Kasumi-1 (cell line): ENCODE measurements around the gene KHK.
A peak's percentile ranks its signal among the peaks of the same experiment; 100 is the strongest.
"Not testable (repeated sequence)": the region's sequence is repeated elsewhere in the genome, so short reads cannot be mapped to it uniquely, and the experiment has no call there.

Source experiments
- DNase-seq, 2 experiments: peaks; one replicate each; lab custom pipeline; 2025; lab: John Stamatoyannopoulos, UW

KHK gene

GRCh38 chr2:27095745-27096651 is 9.4 kb downstream of the KHK start:
- DNase-seq = peak; percentile 57 to 73

DNA sequence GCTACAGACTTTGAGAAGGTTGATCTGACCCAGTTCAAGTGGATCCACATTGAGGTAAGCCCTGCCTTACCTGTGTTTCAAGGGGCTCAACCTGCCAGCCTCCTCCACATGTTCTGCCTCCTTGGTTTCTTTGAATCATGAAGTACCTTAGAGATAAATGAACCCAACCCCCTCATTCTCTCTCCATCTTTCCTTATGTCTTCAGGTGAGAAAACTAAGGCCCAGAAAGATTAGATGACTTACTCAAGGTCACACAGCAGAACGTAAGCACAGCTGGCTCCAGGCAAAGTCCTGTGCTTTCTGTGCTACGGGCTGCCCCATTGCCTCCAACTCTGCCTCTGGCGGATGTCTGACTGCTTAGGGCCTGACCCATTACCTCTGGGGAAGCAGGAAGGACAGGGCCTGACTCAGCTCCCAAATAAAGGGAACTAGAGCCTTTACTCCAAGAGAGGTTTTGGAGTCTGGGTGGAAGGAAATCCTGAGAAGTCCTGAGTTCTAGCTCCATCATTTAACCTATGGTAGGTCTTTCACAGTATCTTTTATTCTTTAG is 10.3 kb downstream of the KHK start:
- no peak for DNase-seq

GRCh38 chr2:27097341-27097740 is 10.8 kb downstream of the KHK start:
- no peak for DNase-seq

DNA sequence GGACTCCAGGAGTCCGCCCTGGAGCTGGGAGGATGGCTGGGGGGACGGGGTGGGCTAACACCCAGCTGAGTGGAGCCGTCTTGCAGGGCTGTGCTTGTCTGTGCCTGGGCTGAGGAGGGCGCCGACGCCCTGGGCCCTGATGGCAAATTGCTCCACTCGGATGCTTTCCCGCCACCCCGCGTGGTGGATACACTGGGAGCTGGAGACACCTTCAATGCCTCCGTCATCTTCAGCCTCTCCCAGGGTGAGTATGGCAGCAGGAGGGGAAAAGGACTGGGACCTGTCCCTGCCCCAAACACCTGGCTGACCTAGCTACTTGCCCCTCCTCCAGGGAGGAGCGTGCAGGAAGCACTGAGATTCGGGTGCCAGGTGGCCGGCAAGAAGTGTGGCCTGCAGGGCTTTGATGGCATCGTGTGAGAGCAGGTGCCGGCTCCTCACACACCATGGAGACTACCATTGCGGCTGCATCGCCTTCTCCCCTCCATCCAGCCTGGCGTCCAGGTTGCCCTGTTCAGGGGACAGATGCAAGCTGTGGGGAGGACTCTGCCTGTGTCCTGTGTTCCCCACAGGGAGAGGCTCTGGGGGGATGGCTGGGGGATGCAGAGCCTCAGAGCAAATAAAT is 12.9 kb downstream of the KHK start:
- DNase-seq = no peak

GRCh38 chr2:27100036-27100435 is 13.5 kb downstream of the KHK start:
- DNase-seq = no peak

GRCh38 chr2:27102329-27102728 is 15.8 kb downstream of the KHK start:
- DNase-seq = no peak

DNA sequence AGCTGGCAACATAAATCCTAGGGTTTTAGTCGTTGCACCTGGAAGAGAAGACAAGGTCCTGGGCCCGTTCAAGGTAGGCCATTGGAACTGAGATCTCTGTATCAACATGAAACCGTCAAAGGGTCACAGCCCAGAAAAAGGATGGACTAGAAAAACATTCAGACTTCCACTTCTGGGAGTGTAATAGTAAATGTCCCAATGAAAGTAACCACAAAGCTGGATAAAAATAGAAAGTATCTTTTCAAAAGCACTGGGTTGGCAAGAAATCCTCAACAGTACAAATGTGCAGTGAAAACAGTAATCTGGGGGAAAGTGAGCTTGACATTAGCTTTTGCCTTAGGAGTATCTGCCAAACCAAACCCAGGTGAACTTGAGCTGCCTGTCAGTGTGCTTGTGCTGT is 19.4 kb downstream of the KHK start:
- no peak for DNase-seq

DNA sequence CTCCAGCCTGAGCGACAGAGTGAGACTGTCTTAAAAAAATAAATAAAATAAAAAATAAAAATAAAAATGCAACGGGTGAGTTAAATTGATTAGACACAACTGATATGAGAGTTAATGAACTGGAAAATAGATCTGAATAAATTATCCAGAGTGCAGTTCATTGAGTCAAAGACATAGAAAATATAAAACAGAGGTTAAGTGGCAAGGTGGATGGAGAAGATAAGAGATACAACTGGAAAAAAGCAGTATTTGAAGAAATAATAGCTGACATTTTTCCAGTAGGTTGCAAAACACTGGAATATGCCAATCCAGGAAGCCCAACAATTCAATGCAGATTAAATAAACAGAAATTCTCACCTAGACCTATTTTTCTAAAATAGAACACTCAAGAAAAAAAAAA is 21.6 kb downstream of the KHK start:
- no peak for DNase-seq

- DNase-seq = no peak
These were observed 22.5 kb downstream of the KHK start for GRCh38 chr2:27109083-27109482.

GRCh38 chr2:27110603-27111352 is 24.2 kb downstream of the KHK start:
- DNase-seq = not testable (repeated sequence)

GRCh38 chr2:27111392-27112078 is 25.0 kb downstream of the KHK start:
- not testable (repeated sequence) for DNase-seq

- DNase-seq = no peak
These were observed 28.9 kb downstream of the KHK start for GRCh38 chr2:27115519-27115918.

DNA sequence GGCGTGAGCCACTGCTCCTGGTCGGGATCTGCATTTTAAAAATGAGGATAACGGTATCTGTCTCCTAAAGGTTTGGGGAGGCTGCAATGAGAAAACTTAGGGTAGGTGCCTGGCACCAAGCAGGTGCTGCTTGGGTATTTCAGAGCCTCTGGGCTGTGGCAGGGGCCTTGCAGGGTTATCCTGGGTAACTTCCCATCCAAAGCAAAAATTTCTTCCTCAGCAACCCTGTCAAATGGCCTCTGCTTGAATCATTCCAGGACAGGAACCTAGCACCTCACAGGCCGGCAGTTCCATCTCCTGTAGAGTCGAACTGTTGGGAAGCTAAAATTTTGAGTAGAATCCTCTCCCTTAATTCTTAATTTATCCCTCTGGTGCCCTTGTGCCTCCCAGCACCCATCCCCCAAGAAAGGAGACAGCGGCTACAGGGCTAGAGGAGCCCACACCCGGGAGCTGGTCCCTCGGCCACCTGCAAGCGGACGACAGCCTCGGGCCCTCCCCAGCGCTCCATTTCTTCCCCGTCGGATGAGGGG is 31.5 kb downstream of the KHK start:
- DNase-seq = no peak

DNA sequence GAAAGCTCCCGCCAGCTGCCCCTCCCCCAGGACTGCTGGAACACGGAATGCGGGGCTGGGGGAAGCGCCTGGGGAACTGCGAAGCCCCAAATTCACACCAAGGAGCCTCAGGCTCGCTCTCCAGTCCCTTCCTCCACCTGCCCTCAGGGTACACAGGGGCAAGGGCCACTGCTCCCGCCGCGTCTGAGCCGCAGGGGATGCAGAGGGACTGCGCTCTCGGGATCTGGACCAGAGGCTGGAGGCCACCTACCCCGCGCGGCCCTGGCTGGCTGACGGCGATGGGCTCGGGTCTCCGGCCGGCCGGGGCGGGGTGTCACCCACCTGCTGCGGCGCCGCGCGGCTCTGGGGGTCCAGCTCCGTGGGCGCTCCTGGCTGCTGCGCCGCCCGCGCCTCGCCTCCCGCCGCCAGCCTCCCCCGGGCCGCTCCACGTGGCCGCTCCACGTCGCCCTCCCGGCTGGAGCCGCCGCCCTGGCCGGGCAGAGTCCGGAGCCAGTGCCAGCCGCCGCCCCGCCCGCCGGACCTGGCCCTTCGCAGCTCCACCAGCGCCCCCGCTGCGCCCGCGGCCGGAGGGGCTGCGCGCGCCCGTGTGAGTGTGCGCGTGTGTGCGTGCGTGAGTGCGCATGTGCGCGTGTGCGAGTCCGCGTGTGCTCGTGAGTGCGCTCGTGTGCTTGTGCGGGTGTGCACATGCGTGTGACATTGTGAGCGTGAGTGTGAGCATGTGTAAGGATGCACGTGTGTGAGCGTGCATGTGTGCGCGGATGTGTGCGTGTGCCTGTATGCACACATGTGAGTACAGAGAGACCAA is 32.2 kb downstream of the KHK start, which contains the start of gene CGREF1:
Gene CGREF1 (minus strand): TSS at position 604 of the 805 bp plus-strand sequence. CDS start 14,762 bp downstream, outside the sequence.
- peak in 1 of 2 experiments; percentile 46 for DNase-seq

- peak in 1 of 2 experiments; percentile 46 for DNase-seq
These were observed 32.7 kb downstream of the KHK start for GRCh38 chr2:27119330-27119670.

- DNase-seq = no peak
These were observed 35.3 kb downstream of the KHK start for GRCh38 chr2:27121906-27122305.

DNA sequence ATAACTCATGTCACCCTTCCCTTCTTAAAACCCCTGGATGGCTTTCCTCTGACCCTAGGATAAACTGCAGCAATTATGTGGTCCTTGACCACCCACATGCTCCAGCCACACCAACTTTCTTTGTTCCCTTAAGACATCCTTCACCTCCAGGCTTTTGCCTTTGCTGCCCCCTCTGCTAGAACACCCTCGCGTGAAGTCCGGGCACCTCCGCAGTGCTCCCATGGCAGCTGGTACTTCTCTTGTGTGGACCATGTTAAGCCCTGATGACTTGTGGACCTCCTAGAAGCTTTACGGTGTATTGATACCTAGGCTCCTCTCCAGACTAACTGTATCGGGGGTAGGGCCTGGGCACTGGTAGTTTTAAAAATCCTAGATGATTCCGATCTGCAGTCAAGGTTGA is 36.2 kb downstream of the KHK start:
- DNase-seq = no peak

DNA sequence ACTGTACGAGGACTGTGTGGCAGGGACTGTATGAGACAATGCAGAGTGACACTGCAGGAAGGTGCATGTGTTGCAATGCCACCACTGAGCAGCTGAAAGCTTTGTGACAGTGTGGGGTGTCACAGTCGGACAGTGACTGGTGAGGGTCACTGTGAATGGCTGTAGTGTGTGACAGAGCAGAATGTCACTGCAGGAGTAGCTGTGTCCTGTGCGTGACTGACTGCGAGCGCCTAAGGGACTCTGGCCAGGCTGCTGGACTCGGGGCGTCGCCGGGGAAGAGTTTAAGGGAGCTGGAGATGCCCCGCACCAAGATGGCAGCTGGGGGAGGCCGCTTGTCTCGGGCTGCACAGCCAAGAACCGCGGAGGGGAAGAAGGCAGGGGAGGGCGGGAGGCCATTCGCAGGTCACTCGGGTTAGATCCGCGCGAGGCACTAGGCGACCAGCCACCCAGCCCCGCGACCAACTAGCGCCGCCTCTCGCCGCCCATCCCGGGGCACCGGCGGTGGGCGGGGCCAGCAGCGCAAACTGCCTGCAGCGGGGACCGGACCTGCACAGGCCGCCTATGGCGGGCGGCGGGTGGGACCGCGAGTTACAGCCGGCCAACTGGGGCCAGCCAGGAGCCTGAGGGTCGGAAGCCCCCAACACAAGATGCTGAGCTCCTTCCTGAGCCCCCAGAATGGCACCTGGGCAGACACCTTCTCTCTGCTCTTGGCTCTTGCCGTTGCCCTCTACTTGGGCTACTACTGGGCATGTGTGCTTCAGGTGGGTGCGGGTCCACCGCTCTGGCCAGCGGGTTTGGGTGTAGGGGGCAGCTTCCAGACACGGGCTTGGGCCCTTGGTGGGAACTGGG is 37.0 kb downstream of the KHK start, which contains the start of gene ABHD1:
Gene ABHD1 (plus strand): TSS at position 514 of the 849 bp plus-strand sequence. CDS start 134 bp downstream, at position 648.
- DNase-seq = peak; percentile 23 to 43

- no peak for DNase-seq
These were observed 38.5 kb downstream of the KHK start for GRCh38 chr2:27125104-27125503.
